ENCODE results near the gene WDR20. TPM values are rescaled to one million over a fixed set of nuclear protein-coding genes. Genes with fewer than 3 reads are reported as not detected.

WDR20 gene
- total and polyA plus RNA-seq, 2 experiments from 2014 or later = 15.3 to 24.0 TPM

DNA sequence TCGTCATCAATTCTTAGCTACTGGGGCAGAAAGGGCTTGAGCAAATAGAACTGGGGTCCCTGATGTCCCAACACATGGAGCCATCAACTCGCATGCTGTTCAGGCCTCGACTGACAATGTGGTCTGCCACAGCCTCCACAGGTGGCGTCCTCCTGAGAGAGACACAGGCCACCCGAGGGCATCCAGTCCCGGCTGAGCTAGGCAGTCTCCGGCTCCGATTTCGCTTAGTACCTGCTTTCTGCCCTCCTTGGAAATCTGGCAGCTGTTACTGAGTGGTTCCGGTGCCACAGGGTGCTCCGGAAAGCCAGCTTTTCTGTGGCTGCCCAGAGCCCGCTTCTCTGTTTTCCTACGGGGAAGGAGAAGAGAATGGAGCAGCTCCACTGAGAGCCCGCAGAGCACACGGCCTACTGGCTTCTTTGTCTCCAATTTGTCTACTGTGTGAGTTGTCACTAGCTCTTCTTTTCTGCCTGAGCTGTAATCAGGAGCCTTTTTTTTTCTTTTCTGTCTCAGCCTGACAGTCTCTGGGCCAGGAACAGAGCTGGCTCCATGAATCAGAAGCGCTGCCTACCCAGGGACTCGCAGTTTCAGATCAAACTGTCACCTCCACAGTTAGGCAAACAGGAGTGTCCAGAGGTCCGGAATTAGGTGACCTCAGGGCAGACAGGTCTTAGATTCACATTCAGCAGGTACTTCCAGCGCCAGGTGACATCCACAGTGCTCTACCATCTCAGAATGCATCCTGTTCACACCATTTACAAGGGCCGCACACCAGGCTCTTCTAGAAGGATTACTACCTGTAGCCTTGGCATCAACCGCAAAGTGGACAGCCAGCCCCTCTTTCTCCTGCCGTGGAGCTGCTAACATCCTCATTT, 92.0 kb downstream of the WDR20 start:
- Histone ChIP-seq H3K9me2 (replicated peaks; ENCODE audit: insufficient read depth) (no peaks in the 10 kb centered on the region), H3K4me3 (no peak overlapping the region), H3K4me2 (no peak overlapping the region), H3K27me3 (no peaks in the 10 kb centered on the region), H3K36me3 (replicated peaks; ENCODE audit: insufficient read depth, low read depth) (no peaks in the 10 kb centered on the region), H3K27ac (no peak overlapping the region), H3K79me2 (no peaks in the 10 kb centered on the region), H4K20me1 (ENCODE audit: insufficient read depth, poor library complexity, severe bottlenecking) (no peaks in the 10 kb centered on the region), H3K4me1 (ENCODE audit: insufficient read depth) (no peaks in the 10 kb centered on the region), H3K9me3 (ENCODE audit: low read depth) (no peaks in the 10 kb centered on the region), H2AFZ (no peak overlapping the region)
- TF ChIP-seq EZH2phosphoT487 (IDR thresholded peaks at IDR 0.05; ENCODE audit: low read depth, severe bottlenecking, unreplicated experiment) (no peak), EZH2 (IDR thresholded peaks at IDR 0.05; ENCODE audit: borderline replicate concordance) (no peak)
- TF ChIP-seq, protein P1, sequence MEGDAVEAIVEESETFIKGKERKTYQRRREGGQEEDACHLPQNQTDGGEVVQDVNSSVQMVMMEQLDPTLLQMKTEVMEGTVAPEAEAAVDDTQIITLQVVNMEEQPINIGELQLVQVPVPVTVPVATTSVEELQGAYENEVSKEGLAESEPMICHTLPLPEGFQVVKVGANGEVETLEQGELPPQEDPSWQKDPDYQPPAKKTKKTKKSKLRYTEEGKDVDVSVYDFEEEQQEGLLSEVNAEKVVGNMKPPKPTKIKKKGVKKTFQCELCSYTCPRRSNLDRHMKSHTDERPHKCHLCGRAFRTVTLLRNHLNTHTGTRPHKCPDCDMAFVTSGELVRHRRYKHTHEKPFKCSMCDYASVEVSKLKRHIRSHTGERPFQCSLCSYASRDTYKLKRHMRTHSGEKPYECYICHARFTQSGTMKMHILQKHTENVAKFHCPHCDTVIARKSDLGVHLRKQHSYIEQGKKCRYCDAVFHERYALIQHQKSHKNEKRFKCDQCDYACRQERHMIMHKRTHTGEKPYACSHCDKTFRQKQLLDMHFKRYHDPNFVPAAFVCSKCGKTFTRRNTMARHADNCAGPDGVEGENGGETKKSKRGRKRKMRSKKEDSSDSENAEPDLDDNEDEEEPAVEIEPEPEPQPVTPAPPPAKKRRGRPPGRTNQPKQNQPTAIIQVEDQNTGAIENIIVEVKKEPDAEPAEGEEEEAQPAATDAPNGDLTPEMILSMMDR (IDR thresholded peaks at IDR 0.05; ENCODE audit: poor library complexity) = no peak
- 90% methylated on average over 22 of the region's 22 CpGs for WGBS (ENCODE audit: low lambda C conversion rate, missing lambda C conversion rate)
- DNase-seq (ENCODE audit: low spot score) = no peak

DNA sequence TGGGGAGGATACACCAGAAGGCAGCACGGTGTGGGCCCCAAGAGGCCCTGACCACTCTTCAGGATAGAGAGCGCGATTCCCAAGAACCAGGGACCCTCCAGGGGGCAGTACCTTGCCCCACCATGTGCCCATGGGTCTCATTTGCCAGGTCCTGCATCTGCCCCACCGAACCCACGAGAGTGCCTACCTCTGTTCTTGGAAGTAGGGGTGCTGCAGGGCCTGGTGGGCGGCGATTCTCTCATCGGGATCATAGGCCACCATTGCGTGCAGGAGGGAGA, 92.6 kb downstream of the WDR20 start:
- Histone ChIP-seq H3K27ac (no peak overlapping the region), H3K79me2 (no peaks in the 10 kb centered on the region), H2AFZ (no peak overlapping the region), H3K9me3 (ENCODE audit: low read depth) (no peaks in the 10 kb centered on the region), H4K20me1 (ENCODE audit: insufficient read depth, poor library complexity, severe bottlenecking) (no peaks in the 10 kb centered on the region), H3K9me2 (replicated peaks; ENCODE audit: insufficient read depth) (no peaks in the 10 kb centered on the region), H3K36me3 (replicated peaks; ENCODE audit: insufficient read depth, low read depth) (no peaks in the 10 kb centered on the region), H3K4me2 (no peak overlapping the region), H3K4me3 (no peak overlapping the region), H3K27me3 (no peaks in the 10 kb centered on the region), H3K4me1 (ENCODE audit: insufficient read depth) (no peaks in the 10 kb centered on the region)
- no peak for DNase-seq (ENCODE audit: low spot score)
- TF ChIP-seq EZH2phosphoT487 (IDR thresholded peaks at IDR 0.05; ENCODE audit: low read depth, severe bottlenecking, unreplicated experiment) = no peak
- TF ChIP-seq EZH2 (IDR thresholded peaks at IDR 0.05; ENCODE audit: borderline replicate concordance) = no peak
- TF ChIP-seq, protein P1 (IDR thresholded peaks at IDR 0.05; ENCODE audit: poor library complexity) = no peak
- WGBS (ENCODE audit: low lambda C conversion rate, missing lambda C conversion rate) = 94% methylated on average over 9 of the region's 9 CpGs

DNA sequence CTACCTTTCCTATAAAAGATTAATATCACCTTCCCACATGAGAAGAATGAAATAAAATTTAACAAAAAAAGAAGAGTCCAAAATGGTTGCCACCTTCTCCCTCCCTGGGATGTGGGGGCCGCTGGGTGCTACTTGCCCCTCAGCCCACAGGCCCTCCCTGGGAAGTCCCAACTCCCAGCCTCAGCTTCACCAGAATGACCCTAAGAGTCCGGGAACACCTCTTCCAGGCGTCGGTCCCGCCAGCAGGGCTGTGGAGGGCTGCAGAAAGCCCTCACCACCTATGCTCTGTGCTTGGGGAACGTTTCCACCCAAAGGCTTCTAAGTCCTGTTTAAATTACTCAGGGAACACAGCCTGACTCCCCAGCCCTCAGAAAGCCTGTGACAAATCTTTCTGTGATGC, 93.4 kb downstream of the WDR20 start:
- no peaks in the 10 kb centered on the region for H3K4me1 ChIP-seq (ENCODE audit: insufficient read depth)
- DNase-seq (ENCODE audit: low spot score) = no peak
- H3K4me3 ChIP-seq = no peak overlapping the region
- H3K9me3 ChIP-seq (ENCODE audit: low read depth) = no peaks in the 10 kb centered on the region
- no peak overlapping the region for H2AFZ ChIP-seq
- 90% methylated on average over 6 of the region's 6 CpGs for WGBS (ENCODE audit: low lambda C conversion rate, missing lambda C conversion rate)
- H3K27ac ChIP-seq = no peak overlapping the region
- H3K4me2 ChIP-seq = no peak overlapping the region
- no peaks in the 10 kb centered on the region for H4K20me1 ChIP-seq (ENCODE audit: insufficient read depth, poor library complexity, severe bottlenecking)
- TF ChIP-seq, protein P1 (IDR thresholded peaks at IDR 0.05; ENCODE audit: poor library complexity) = no peak
- no peak for TF ChIP-seq EZH2phosphoT487 (IDR thresholded peaks at IDR 0.05; ENCODE audit: low read depth, severe bottlenecking, unreplicated experiment)
- no peak for TF ChIP-seq EZH2 (IDR thresholded peaks at IDR 0.05; ENCODE audit: borderline replicate concordance)
- no peaks in the 10 kb centered on the region for H3K79me2 ChIP-seq
- no peaks in the 10 kb centered on the region for H3K9me2 ChIP-seq (replicated peaks; ENCODE audit: insufficient read depth)
- no peaks in the 10 kb centered on the region for H3K36me3 ChIP-seq (replicated peaks; ENCODE audit: insufficient read depth, low read depth)
- H3K27me3 ChIP-seq = no peaks in the 10 kb centered on the region

Data from hepatocyte (in vitro differentiated cells).